Testis (tissue), 3 donors: Measurements from ENCODE around the gene S100A10. TPM values are rescaled to one million over a fixed set of nuclear protein-coding genes. Genes with fewer than 3 reads are reported as not detected.

Source experiments
- DNase-seq: peaks from one replicate; pipeline ENCODE4 v3.0.0-alpha.2; 2019
- H3K27ac ChIP-seq, 2 donors: fragments of 200-600 bp; sonication (generic); one replicate each; pipeline ENCODE4 v1.5.1; 2019
- H3K27me3 ChIP-seq: fragments of 200-600 bp; sonication (generic); one replicate; pipeline ENCODE4 v1.5.1; 2019
- H3K36me3 ChIP-seq: fragments of 200-600 bp; sonication (generic); one replicate; pipeline ENCODE4 v1.5.1; 2017; ENCODE audit warnings: low read depth; ENCODE audit errors: missing control alignments
- H3K4me1 ChIP-seq: fragments of 200-600 bp; sonication (generic); one replicate; pipeline ENCODE4 v1.5.1; 2019
- H3K4me3 ChIP-seq, 2 donors: fragments of 200-600 bp; sonication (generic); one replicate each; pipeline ENCODE4 v1.5.1; 2017 to 2019
- H3K9me3 ChIP-seq: fragments of 200-600 bp; sonication (generic); one replicate; pipeline ENCODE4 v1.5.1; 2017
- POLR2A ChIP-seq: fragments of 450-650 bp; IDR thresholded peaks from one replicate; pipeline ENCODE4 v1.6.1; 2017; ENCODE audit warnings: antibody characterized with exemption, mild to moderate bottlenecking, moderate library complexity
- WGBS, 2 donors: methylation state at CpG; one replicate each; pipeline ENCODE4 v1.1.5; 2018; 5-methylcytosine and 5-hydroxymethylcytosine counted together
- intact Hi-C: fragments of 100-400 bp; cut with DNase I; formaldehyde crosslinking; loops from one replicate; pipeline ENCODE4 v1.15.1; 2023; ENCODE audit warnings: low total_unique reads
- polyA plus RNA-seq: library from polyadenylated mRNA; stranded (reverse); fragments of 350-450 nt; fragmentation: Illumina TruSeq; extraction: RNeasy Lipid Tissue Mini Kit (QIAGEN cat#74804); gene quantifications from one replicate; pipeline ENCODE4 v1.2.3, GENCODE V29; 2014; ENCODE audit warnings: low read depth, low replicate concordance; ENCODE audit not compliant: insufficient read depth
- total RNA-seq, 2 donors: library from RNA; depleted of rRNA; stranded (reverse); fragments of >200 nt; gene quantifications; one replicate each; pipeline ENCODE4 v1.2.3, GENCODE V29; 2016
- TF ChIP-seq, protein P1 (sequence below), 3 experiments: fragments of 450-650 bp in 2 of 3; fragments of 200-600 bp in 1 of 3; sonication (generic) in 1 of 3; IDR thresholded peaks; one replicate each; pipeline ENCODE4 v1.5.1; 2016 to 2019; ENCODE audit warnings: antibody characterized with exemption in 3 of 3, mild to moderate bottlenecking in 2 of 3, moderate library complexity in 1 of 3

Gene S100A10
- total and polyA plus RNA-seq, 3 donors from 2014 or later, result 92.4 to 364 (median 110) TPM

DNA sequence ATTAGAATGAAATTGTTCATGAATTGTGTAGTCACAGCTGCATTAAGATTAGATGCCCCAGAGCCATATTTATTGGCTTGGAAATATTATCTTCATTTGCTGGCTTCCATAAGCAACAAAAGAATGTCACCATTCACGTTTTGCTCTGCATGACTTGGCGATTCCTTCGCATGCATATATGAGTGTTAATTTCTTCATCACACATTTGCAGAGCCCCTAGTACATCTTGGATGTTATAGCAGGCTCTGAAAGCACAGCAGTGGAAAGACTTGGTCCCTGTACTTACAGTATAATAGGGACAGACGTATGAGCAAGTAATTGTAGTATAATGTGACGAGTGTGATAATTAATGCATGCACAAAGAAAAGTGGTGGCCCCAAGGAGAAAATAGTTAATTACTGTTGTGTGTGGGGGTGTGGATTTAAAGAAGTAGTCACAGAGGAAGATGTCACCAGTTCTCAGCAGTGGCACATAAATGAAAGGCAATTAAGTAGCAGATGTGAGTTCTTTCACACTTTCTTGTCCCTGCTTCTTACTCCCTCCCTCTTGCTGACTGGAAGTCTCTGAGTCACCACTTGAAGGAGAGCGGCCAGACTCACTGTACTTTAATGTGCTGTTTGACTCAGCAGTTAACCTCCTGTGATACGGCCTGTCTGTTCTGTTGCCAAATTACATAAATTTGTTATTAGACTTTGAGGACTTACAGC is 21.0 kb downstream of the S100A10 start:
- DNase-seq, result peak; percentile 50
- H3K4me1 ChIP-seq, result peaks cover 7% of the 10 kb centered on the region
- no peaks in the 10 kb centered on the region for H3K9me3 ChIP-seq
- no peak overlapping the region for H3K4me3 ChIP-seq
- no peak for TF ChIP-seq POLR2A
- TF ChIP-seq, protein P1, sequence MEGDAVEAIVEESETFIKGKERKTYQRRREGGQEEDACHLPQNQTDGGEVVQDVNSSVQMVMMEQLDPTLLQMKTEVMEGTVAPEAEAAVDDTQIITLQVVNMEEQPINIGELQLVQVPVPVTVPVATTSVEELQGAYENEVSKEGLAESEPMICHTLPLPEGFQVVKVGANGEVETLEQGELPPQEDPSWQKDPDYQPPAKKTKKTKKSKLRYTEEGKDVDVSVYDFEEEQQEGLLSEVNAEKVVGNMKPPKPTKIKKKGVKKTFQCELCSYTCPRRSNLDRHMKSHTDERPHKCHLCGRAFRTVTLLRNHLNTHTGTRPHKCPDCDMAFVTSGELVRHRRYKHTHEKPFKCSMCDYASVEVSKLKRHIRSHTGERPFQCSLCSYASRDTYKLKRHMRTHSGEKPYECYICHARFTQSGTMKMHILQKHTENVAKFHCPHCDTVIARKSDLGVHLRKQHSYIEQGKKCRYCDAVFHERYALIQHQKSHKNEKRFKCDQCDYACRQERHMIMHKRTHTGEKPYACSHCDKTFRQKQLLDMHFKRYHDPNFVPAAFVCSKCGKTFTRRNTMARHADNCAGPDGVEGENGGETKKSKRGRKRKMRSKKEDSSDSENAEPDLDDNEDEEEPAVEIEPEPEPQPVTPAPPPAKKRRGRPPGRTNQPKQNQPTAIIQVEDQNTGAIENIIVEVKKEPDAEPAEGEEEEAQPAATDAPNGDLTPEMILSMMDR (IDR thresholded peaks at IDR 0.05), result no peak
- H3K27me3 ChIP-seq, result no peaks in the 10 kb centered on the region
- H3K27ac ChIP-seq, result no peak overlapping the region
- WGBS, 2 donors, result 43 to 51% methylated on average over 7 of the region's 7 CpGs
- no peaks in the 10 kb centered on the region for H3K36me3 ChIP-seq
- intact Hi-C loops, result no loop called here

DNA sequence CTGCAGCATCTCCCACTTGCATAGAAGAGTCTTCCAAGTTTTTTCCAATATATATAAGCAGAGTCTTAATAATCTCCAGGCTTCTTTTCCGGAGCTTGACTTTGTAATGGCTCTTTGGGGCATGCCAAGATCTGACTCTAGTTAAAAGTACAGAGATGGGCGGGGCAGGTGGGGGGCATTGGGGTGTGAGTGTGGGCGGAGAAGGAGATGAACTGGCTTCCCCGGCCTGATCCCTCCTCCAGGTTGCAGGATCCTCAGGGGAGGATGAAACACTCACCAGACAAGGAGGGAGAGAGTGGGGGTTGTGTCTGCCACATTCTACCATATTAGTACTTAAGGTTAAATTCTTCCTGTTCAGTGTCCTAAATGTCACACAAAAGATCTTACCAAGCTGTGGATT is 23.0 kb downstream of the S100A10 start:
- H3K9me3 ChIP-seq, result no peaks in the 10 kb centered on the region
- no peak for TF ChIP-seq POLR2A
- TF ChIP-seq, protein P1 (IDR thresholded peaks at IDR 0.05), result no peak
- intact Hi-C loops, result no loop called here
- 64 to 70% methylated on average over 4 of the region's 4 CpGs for WGBS, 2 donors
- no peaks in the 10 kb centered on the region for H3K36me3 ChIP-seq
- H3K27ac ChIP-seq, result no peak overlapping the region
- no peak overlapping the region for H3K4me3 ChIP-seq
- no peaks in the 10 kb centered on the region for H3K27me3 ChIP-seq
- H3K4me1 ChIP-seq, result peaks cover 7% of the 10 kb centered on the region
- no peak for DNase-seq

DNA sequence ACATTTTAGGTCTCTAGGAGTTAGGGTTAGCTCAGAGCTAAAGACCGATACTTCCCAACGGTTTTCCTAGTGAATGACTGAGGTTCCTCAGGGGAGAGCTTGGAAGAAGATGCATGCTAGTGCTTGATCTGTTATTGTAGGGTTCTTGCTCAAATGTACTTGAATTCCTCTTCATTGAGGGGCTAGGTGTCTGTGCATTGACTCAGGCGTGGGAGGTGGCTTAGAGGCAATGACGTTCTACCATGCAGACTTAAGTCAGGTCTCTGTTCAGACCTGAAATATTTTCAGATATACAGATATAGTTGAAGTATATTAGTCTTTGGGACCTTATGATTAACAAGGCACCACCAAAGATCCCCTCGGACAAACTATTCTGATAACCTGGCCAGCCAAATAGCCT is 23.5 kb downstream of the S100A10 start:
- intact Hi-C loops, result no loop called here
- no peak overlapping the region for H3K27ac ChIP-seq
- 70 to 71% methylated on average over 5 of the region's 5 CpGs for WGBS, 2 donors

DNA sequence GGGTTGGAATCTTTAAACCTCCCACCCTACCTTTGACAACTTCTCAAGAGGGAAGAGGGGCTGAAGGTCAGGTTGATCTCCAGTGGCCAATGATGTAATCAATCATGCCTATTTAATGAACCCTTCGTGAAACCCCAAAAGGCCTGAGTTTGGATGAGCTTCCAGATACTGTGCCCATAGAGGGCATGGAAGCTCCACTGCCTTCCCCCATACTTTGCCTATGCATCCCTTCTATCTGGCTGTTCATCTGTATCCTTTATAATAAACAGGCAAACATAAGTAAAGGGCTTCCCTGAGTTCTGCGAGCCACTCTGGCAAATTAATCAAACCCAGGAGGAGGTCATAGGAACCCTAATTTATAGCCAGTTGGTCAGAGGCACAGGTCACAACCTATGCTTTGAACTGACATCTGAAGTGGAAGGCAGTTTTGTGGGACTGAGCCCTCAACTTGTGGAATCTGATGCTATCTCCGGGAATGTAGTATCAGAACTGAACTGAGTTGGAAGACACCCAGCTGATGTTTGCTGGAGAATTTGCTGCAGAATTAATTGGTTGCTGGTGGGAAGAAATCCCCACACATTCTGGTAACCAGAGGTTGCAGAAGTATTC is 24.8 kb downstream of the S100A10 start:
- H3K27ac ChIP-seq, result no peak overlapping the region
- H3K27me3 ChIP-seq, result no peaks in the 10 kb centered on the region
- intact Hi-C loops, result no loop called here
- H3K4me1 ChIP-seq, result peaks cover 7% of the 10 kb centered on the region
- WGBS, 2 donors, result 74 to 78% methylated on average over 3 of the region's 3 CpGs
- no peak for DNase-seq
- H3K36me3 ChIP-seq, result no peaks in the 10 kb centered on the region
- TF ChIP-seq, protein P1 (IDR thresholded peaks at IDR 0.05), result no peak
- no peak for TF ChIP-seq POLR2A
- H3K9me3 ChIP-seq, result no peaks in the 10 kb centered on the region
- H3K4me3 ChIP-seq, result no peak overlapping the region

More for the DNA sequence above, 23.5 kb downstream of the S100A10 start:
- H3K27me3 ChIP-seq, result no peaks in the 10 kb centered on the region
- H3K4me1 ChIP-seq, result peaks cover 7% of the 10 kb centered on the region
- H3K9me3 ChIP-seq, result no peaks in the 10 kb centered on the region
- no peak for TF ChIP-seq POLR2A
- TF ChIP-seq, protein P1 (IDR thresholded peaks at IDR 0.05), result no peak
- no peaks in the 10 kb centered on the region for H3K36me3 ChIP-seq
- DNase-seq, result no peak
- no peak overlapping the region for H3K4me3 ChIP-seq
